K562 (cell line): ENCODE measurements around the gene CCDC97.

ENCODE experiments used
- CTCF ChIP-seq, 3 experiments: IDR thresholded peaks in 2 of 3; conservative IDR thresholded peaks in 1 of 3; 2 replicates each; pipeline ENCODE4 v1.5.1; 2011 to 2012; ENCODE audit warnings: low read length in 3 of 3, mild to moderate bottlenecking in 3 of 3, control low read depth in 2 of 3, improper control_type of control experiment in 1 of 3, inconsistent platforms in 1 of 3, low read depth in 1 of 3, mixed read lengths in 1 of 3, moderate library complexity in 1 of 3; ENCODE audit not compliant: insufficient read depth in 2 of 3
- PYGO2 ChIP-seq: fragments of 450-650 bp; IDR thresholded peaks from 2 replicates; pipeline ENCODE4 v1.6.1; 2016; ENCODE audit warnings: mild to moderate bottlenecking, missing genetic modification characterization, moderate library complexity, missing compliant biosample characterization

GRCh38 chr19:41323430-41324125, 13.6 kb downstream of the CCDC97 start:
- TF ChIP-seq PYGO2 (tag) (no peak), CTCF (IDR thresholded peaks at IDR 0.05 in 2 of 3, conservative IDR thresholded peaks at IDR 0.05 in 1 of 3; ENCODE audit: insufficient read depth in 2 of 3, low read depth in 1 of 3, low read length in 3 of 3) (0 out of 6 replicates have a peak, but pooled peaks of 1 of the 3 experiments have one; percentile 3)
